SK-N-MC (cell line): ENCODE measurements around the gene GATAD2A.

Source experiments
- EZH2 ChIP-seq: fragments of 200-600 bp; sonication (generic); IDR thresholded peaks from one replicate; pipeline ENCODE4 v1.6.1; 2017; ENCODE audit warnings: antibody characterized with exemption
- POLR2AphosphoS5 ChIP-seq: IDR thresholded peaks from 2 replicates; pipeline ENCODE4 v1.6.1; 2012; ENCODE audit warnings: mild to moderate bottlenecking, low read depth, low read length, borderline replicate concordance

- TF ChIP-seq EZH2 (no peak), POLR2AphosphoS5 (no peak)
Measured at GRCh38 chr19:19480688-19481087, 75.2 kb downstream of the GATAD2A start.
